HL-60/S4 (cell line): ENCODE results near the gene MEGF10.

Source experiments
- in situ Hi-C: fragments of 300-500 bp; cut with MboI; formaldehyde crosslinking; loops from 2 replicates; pipeline ENCODE4 v1.14.3; 2022; ENCODE audit warnings: low sequenced_read_pairs

MEGF10 gene

DNA sequence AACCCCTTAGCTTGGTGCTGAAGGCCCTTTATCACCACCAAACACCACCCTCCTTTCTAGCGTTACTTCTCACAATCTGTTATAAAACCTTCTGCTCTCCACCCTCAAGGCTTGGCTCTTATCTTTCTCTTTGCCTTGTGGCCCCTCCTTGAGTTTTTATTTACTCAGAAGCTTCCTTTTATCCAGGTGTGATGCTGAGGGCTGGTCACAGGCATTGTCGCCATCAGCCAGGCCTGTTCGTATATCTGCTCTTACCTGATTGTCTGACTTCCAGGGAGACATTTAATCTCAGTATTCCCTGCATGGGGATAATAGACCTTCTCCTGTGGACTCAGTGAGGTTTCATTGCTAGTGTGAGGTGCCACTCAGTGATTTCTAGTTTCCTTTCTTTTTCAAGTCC is 34.2 kb downstream of the MEGF10 start:
- in situ Hi-C loops: no loop called here

DNA sequence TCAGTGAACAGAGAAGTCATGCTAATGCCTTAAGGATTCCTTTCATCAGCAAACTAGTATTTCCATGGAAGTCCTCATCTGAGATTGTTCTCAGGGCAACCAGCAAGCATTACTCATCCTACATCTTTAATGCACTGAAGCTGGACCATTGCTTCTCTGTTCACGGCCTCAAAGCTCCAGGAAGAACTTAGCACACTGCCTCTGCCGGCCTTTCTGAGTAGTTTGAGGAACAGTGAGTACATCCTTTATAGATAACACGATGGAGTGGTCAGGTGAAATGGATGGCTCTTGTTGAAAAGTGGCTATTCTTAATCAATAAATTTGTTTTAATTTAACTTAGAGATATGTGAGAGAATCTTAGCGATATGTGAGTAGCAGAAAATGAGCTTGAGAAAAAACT is 35.8 kb downstream of the MEGF10 start:
- in situ Hi-C loops: no loop called here

DNA sequence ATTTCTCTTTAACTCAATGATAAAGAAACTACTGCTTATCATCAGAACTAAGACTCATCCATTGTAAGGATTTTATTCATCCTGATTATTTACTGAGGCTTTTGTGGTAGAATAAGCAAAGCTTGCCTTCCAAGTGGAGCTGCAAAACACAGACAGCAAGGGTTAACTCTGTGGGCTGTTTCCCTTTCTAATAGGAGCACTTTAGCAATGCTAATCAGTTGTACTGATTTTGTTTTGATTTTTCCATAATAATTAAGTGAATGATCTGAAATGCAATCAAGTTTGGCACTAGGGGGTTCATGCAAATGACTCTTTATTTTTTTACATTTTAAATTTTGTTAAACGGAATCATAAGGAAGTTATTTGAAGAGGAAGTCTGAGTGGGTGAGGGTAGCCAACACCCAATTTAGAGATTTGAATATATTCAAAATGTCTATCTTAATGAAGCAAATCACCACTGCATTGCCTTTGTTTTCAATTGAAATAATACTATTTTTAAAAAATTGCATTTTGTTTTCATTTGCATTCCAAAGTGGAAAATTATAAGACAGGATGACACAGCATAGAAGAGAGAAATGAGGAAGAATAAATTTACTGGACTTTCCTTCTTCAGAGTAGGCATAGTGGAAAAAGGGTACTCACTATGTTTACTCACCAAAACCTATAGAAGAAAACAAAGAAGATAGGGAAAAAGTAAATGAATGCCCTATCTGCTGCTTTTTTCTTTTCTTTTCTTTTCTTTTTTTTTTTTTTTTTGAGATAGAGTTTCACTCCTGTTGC is 36.6 kb downstream of the MEGF10 start:
- in situ Hi-C loops: no loop called here

DNA sequence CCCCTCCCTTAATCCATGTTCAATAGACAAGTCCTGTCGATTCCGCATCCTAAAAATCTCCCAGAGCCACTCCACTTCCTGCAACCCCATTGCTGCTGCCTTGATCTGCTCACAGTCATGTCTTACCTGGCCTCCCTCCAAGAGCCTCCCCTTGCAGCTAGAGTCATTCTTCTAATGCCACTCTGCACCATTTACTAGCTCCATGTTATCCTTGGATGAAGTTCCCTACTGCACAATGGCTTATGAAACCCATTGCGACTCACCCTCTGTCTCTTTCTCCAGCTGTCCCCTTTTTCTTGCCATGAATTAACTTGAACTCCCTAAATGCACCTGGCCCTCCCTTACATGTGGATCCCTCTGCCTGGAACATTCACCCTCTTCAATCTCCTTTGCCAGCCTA is 39.5 kb downstream of the MEGF10 start:
- in situ Hi-C loops: no loop called here

DNA sequence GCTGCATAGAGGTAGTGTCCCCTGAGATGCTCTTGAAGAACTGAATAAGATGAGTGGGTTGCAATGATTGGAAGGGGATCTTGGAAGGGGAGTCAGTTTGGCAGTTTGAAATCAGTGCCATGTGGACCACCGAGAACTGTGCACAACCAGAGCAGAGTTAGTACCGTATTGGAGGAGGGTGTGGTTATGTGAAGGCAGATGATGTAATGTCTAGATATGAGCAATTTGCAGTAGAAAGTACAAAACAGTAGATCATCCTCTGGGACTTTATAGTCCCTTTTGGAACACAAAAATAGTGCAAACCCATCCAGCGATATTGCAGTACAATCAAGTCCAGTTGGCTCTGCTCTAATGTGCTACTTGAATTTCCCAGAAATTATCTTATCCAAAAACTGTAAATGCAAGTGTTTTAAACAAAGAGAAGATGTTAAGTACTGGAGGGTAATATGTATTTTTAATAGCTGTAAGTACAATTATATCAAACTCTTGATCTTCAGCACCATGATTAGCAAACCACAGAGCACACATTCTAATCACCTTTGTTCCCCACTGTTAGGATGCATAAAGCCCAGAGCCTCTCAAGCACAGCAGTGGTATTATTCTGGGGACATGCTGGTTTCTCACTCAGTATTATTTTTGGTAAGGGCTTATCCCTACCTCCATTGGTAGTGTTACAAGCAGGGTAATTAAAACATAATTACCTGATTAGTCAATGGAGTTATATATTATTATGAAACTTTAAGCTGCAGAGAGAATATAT is 41.5 kb downstream of the MEGF10 start:
- in situ Hi-C loops: no loop called here

DNA sequence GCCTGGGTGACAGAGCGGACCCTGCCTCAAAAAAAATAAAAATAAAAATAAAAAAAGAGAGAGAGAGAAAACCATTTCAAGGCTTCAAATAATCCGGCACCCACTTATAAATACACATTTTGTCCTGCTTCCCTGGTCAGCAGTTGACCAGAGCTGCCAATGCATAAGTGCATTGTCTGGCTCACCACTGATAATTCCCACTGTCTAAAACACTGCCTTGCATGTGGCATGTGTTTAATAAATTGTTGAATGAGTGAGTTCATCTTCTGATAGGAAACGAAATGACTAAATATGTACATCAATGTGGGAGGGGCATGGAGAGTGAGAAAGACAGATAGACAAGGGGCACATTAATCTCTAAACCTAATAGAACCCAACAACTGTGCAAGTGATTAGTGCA is 42.9 kb downstream of the MEGF10 start:
- in situ Hi-C loops: no loop called here

DNA sequence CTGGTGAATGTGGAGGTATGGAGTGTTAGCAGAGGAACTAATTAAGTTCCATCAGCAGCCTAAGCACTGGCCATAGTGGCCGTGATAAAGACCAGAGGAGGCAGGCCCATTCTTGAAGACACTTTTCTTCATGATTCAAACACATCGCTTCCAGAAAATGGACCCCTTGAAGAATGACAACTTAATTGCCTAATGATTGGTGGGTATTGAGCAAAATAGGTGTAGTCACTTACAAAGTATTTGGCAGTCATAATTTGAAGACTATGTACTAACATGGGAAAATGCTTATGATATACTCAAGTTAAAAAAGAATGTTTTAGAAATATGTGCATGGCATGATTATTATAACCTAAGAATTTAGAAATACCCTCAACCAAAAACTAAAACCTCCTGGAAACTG is 44.8 kb downstream of the MEGF10 start:
- in situ Hi-C loops: no loop called here

DNA sequence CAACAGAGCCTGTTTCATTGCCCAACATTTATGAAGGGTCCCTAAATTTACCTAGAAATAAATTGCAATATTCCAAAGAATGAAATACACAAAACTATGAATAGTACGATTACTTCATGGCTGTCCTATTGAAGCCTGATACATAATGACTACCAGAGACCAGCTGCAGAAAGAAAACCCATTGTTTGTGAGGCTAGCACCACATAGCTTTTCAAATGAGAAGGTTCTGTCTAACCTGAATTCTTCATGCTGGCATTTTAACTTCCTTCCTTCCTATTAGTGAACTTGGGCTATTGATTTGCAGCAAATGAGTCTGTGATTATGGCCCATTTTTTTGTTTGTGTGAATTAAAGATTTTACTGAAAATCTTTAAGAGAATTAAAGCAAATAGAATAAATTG is 47.3 kb downstream of the MEGF10 start:
- in situ Hi-C loops: no loop called here

DNA sequence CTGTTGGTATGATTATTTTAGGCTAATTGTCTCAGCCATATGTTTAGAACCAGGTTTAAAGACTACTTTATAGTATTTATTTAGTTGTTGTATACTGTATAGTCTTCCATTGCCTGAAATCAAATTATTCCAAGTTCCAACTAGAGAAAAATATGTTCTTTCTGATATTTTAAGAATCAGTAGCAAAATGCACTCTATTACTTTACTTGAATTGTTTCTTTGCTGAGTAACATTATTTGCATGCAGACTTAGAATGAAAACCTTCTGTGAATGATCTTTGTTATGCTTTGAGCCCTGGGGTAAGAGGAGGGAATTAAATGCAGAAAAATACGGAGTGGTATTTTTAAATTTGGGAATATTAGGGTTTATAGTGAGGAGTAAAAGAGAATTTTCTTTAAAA is 47.9 kb downstream of the MEGF10 start:
- in situ Hi-C loops: no loop called here

DNA sequence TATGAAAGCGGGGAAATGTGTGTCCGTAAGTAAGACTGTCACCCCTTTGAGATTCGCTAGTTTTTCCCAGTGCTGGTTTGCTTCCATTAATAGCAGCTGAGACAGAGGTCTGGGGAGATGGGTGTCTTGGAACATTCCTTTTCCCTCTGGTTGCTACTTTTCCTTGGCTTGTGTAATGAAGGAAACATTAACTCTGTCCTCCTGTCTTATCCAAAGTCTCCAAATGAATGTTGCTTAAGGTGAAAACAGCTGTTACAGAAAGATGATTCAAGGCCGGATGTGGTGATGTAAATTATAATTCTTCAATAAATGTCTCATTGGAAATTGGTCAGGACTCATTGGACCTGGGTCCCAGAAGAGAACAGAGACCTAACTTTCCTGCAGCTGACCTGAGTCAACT is 50.0 kb downstream of the MEGF10 start:
- in situ Hi-C loops: no loop called here

DNA sequence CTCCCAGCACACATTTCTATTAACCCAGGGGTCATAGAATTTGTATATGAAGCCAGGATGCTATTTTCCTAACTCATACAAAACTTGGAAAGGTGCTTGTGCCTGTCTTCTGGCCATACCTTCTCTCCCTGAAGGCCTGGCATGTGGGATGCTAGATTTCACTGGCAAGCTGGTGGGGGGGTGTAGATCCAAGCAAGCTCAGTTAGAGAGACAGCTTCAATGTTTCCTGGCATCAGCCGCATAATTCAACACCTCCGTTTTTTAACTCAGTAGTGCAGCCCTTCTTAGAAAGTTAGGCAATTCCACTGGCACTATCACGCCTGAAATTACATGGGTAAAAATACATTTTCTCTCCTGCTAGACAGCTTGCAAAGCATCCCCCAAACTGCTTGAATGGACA is 51.8 kb downstream of the MEGF10 start:
- in situ Hi-C loops: no loop called here

DNA sequence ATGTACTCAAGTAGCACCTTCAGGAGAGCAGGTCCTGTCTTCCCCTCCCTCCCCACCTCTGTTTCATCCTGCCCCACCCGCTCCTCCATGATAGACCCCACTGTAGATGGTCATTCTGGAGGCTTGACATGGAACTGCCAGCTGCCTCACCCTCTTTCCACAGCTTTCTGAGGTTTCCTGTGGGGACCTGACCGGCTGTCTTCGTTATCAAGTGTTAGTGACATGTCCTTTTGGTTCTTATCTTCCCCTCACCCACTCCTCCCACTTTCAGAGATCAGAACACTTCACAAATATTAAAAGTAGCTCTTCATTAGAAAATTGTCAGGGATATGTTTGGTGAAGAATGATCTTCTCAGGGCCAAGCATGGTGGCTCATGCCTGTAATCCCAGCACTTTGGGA is 52.7 kb downstream of the MEGF10 start:
- in situ Hi-C loops: no loop called here

DNA sequence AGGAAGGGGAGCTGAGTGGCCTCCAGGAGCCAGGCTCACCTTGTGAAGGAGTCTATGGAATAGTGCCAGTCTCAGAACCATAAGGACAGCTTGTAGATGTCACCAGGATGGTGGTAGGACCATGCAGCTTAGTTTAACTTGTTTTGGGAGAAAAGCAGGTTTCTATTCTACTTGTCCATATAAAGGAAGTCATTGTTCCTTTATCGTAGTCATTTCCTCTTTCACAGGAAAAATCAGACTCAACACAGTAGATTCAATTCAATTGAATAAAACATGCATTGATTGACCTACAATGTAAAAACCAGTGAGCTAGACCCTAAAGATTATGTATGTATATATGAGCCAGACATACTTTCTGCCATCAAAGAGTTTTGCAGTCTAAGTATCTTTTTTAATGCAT is 53.3 kb downstream of the MEGF10 start:
- in situ Hi-C loops: no loop called here

DNA sequence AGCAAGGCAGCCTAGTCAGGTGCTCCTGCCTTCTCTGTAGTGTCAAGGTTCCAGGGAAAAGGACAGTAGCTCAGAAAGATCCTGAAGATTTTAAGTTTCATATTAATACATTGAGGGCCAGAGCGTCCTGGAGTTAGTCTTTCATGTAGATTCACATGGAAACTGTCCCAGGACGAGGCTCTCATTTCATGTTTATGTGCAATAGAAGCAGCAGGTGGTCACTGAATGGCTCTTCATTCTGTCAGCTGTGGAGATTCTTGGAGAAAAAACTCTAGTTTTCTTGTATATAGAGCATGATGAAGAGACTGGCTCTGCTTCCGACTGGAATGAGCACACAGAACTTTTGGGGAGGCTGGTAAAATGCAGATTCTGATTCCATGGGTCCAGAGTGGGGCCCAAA is 54.3 kb downstream of the MEGF10 start:
- in situ Hi-C loops: no loop called here

DNA sequence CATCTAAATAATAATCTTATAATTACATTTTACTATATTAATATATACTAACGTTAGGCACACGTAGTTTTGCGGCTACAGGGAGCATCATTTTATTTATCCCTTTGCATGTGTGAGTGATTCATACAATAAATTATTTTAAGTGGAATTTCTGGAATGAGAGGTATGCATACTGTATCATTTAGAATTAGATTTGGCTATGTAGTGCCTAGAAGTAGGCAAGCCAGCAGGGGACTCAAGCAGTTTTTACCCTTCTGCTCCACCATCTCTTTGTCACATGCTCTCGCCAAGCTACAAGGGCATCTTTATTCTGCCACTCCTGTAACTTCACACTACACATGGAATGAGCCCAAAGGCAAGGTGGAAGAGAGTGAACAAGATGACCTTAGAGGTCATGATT is 60.8 kb downstream of the MEGF10 start:
- in situ Hi-C loops: no loop called here

DNA sequence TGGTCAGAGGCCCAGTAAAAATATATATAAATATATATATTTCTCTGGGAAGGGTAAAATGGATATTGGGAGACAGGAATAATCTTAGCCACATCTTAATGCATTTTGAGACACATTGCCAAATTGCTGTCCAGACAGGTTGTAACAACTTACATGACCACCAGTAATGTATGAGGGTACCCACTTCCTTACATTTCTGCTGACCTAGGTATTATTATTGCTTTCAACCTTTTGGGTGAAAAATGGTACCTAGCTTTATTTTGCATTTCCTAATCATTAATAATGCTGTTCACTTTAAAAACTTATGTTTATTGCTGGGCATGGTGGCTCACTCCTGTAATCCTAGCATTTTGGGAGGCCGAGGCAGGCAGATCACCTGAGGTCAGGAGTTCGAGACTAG is 61.5 kb downstream of the MEGF10 start:
- in situ Hi-C loops: no loop called here

DNA sequence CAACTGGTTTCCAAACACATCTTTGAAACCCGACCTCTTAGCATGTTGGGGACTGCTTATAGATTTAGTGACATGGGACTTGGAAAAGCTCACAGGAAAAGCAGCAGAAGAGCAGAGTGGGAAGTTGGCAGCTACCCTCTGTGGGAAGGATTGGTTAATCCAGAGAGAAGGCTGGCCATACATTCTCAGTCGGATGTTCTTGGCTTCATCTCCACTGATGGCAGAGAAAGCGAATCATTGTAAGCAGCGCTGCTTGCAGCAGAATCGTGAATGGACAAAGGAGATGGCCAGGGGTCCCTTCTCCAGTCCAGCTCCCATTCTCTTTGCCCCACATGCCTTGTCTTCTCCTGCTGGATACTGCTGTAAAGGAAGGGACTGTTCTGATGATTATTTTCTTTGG is 62.7 kb downstream of the MEGF10 start:
- in situ Hi-C loops: no loop called here

DNA sequence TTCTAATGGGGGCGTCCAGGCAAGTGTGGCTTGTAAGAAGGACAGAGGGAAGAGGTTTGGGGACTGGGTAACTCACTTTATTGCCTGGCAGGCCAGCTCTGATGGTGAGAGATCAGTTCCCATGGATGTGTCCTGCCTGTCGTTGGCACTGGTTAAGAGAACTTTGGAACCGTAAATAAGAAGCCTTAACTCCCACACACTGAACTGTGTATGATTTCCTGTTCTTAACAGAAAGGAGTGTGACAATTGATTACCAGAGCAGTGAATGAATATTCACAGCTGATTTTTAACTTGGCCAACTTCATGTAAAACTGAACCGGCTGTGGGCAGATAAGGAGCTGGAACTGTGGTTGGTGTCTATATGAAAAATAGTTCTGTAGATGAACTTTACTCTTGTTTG is 63.2 kb downstream of the MEGF10 start:
- in situ Hi-C loops: no loop called here

DNA sequence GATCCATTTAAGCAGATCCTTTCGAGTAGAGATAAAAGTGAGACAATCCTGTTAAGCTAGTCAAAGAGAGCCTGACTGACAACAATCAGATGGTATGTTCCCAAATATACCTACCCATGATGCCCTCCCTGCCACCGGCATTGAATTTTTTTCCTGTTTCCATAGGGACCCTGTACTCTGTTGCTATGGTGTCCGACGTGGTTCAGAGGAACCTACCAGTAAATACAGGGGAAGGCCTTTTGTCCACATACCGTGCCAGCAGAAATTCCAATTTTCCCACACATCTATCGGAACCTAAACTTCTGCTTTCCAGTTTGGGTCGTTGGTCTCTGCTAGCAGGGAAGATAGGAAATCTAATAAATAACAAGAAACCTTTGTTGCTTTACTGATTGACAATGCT is 64.7 kb downstream of the MEGF10 start:
- in situ Hi-C loops: no loop called here

DNA sequence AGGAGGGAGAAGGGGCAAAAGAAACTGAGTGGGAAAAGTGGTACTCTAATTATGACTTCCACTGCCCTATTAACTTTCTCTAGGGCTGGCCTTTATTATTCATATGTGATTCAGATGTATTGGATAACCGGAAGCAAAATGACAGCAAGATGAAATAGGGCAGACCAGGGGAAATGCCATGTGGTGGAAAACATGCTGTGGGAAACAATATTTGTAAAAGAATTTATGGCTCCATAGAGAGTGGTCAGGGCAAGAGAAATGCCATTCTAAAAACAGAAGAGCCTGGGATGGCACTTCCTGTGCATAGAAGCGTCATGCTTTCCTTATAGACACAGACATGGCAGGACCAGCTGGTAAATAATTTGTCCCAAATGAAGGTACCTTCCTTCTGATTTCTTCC is 67.7 kb downstream of the MEGF10 start:
- in situ Hi-C loops: no loop called here

DNA sequence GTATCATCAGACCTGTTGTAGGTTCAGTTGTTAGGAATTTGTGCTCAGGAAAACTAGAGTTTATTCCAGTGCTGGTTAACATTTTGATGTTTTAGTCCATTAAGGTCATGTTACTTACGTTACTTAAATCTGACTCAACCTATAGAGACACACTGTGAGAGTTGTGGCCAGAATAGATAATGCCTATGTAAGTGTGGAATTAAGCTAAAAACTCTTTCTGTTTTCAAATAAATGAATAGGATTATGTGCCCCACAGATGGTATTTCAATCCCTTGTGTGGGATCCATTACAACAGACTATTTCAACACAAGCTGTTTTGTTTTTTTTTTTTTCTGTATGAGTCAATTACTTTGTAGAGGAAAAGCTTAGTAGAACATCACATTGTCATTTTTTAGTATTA is 68.1 kb downstream of the MEGF10 start:
- in situ Hi-C loops: no loop called here

DNA sequence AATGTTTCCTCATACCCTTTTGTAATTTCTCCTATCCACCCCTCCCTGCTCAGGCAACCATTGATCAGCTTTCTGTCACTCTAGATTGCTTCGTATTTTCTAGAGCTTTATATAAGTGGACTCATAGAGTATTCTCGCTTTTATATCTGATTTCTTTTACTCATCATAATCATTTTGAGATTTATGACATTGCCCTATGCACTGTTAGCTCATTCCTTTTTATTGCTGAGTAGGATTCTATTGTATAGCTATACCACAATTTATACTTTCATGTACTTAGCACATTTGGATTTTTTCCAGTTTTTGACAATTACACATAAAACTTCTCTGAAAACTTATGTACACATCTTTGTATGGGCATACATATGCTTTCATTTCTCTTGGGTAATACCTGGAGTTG is 68.9 kb downstream of the MEGF10 start:
- in situ Hi-C loops: no loop called here

DNA sequence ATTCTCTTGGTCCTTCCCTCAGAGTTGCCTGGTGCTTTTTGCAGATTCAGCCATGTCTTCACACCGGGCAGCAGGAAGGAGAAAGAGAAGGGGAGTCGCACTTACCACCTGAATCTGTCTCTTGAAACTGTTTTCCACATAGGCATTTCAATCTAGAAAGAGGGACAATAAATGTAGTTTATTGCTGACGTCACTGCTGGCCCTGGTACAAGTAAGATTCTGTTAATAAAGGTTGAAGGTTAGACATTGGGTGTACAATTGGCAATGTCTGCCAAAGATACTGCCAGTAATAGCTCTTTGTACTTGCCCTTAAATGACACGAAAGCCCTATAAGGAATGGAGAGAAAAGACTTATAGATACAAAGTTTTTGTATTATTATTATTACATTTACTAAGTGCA is 72.8 kb downstream of the MEGF10 start:
- in situ Hi-C loops: no loop called here
